ENCODE measurements around the gene C7orf33.

GRCh38 chr7:148571381-148571780, 19.2 kb upstream of the C7orf33 start:
- TF ChIP-seq MYC (IDR thresholded peaks at IDR 0.05; ENCODE audit: low read depth, low read length), result no peak
- TF ChIP-seq MAX (IDR thresholded peaks at IDR 0.05; ENCODE audit: low read depth, low read length), result no peak
